Heart left ventricle (tissue), 16 donors: ENCODE measurements around the gene HTR4. TPM values are rescaled to one million over a fixed set of nuclear protein-coding genes. Genes with fewer than 3 reads are reported as not detected.

Experiments
- ATAC-seq, 4 donors: fragments of 200-7000 bp; cut with Tn5 transposase; one replicate each; pipeline ENCODE4 v1.9.1; 2020 to 2022; ENCODE audit warnings: moderate library complexity in 4 of 4, mild to moderate bottlenecking in 3 of 4, moderate number of reproducible peaks in 1 of 4
- DNase-seq, 5 donors: peaks; one replicate each; pipeline ENCODE4 v3.0.0-alpha.2; 2020
- H3K27ac ChIP-seq, 12 donors: fragments of 200-600 bp; sonication (generic) in 4 of 12; one replicate each; pipeline versions ENCODE4 v1.5.0 to v1.8.0; 2016 to 2022; ENCODE audit warnings: mild to moderate bottlenecking in 2 of 12
- H3K27me3 ChIP-seq, 9 donors: fragments of 200-600 bp; sonication (generic) in 2 of 9; one replicate each; pipeline versions ENCODE4 v1.5.1 to v1.8.0; 2016 to 2022; ENCODE audit warnings: mild to moderate bottlenecking in 3 of 9
- H3K36me3 ChIP-seq, 9 donors: fragments of 200-600 bp; sonication (generic) in 2 of 9; one replicate each; pipeline versions ENCODE4 v1.5.0 to v1.8.0; 2018 to 2022; ENCODE audit warnings: mild to moderate bottlenecking in 2 of 9
- H3K4me1 ChIP-seq, 12 donors: fragments of 200-600 bp; sonication (generic) in 4 of 12; one replicate each; pipeline versions ENCODE4 v1.5.0 to v1.8.0; 2016 to 2022; ENCODE audit warnings: mild to moderate bottlenecking in 3 of 12
- H3K4me3 ChIP-seq, 12 donors: fragments of 200-600 bp; sonication (generic) in 4 of 12; one replicate each; pipeline versions ENCODE4 v1.5.0 to v1.8.0; 2017 to 2022; ENCODE audit warnings: mild to moderate bottlenecking in 9 of 12, moderate library complexity in 4 of 12
- H3K9me3 ChIP-seq, 12 donors: fragments of 200-600 bp; sonication (generic) in 4 of 12; one replicate each; pipeline versions ENCODE4 v1.5.0 to v1.8.0; 2016 to 2022; ENCODE audit warnings: mild to moderate bottlenecking in 1 of 12
- POLR2A ChIP-seq, 2 donors: fragments of 450-650 bp; IDR thresholded peaks; one replicate each; pipeline ENCODE4 v1.6.1; 2017; ENCODE audit warnings: antibody characterized with exemption in 2 of 2, mild to moderate bottlenecking in 2 of 2, moderate library complexity in 2 of 2
- WGBS, 4 donors: extraction: QIAGEN DNeasy Blood & Tissue Kit in 2 of 4; methylation state at CpG; one replicate each; pipeline versions ENCODE4 v1.1.5 to v1.1.7; 2013 to 2018; 5-methylcytosine and 5-hydroxymethylcytosine counted together
- intact Hi-C, 10 donors: fragments of 100-400 bp; cut with DNase I; formaldehyde crosslinking; loops; one replicate each; pipeline versions ENCODE4 v1.11.1 to v1.14.2; 2022
- polyA plus RNA-seq, 2 donors: library from polyadenylated mRNA; stranded (reverse); fragments of 200-250 nt; gene quantifications; one replicate each; pipeline ENCODE4 v1.2.3, GENCODE V29; 2013
- total RNA-seq, 9 donors: library from RNA; depleted of rRNA in 2 of 9; stranded (reverse); fragments of >200 nt in 2 of 9; fragmentation: NEBNext Ultra II Directional in 3 of 9; extraction: Animal tissue kit (Norgen Biotek cat#: 25700) in 3 of 9; gene quantifications; one replicate each; pipeline versions ENCODE4 v1.1.0 to v1.2.4, GENCODE V29; 2016 to 2023
- TF ChIP-seq, protein P1 (sequence below), 12 donors: fragments of 200-600 bp; sonication (generic) in 4 of 12; IDR thresholded peaks; one replicate each; pipeline versions ENCODE4 v1.5.0 to v1.8.0; 2018 to 2022; ENCODE audit warnings: antibody characterized with exemption in 12 of 12, mild to moderate bottlenecking in 5 of 12
- donor health status: ischemic (EF 13 %, LVEDD 7.1; RV severe dilation, severe dysfunction).
- donor health status: healthy with polysubstance abuse.
- donor health status: DM: no; HTN: yes; CAD: no.
- donor health status: DM: no; HTN: no; CAD: no.
- donor health status: ischemic (EF 25% LVEDD 6.9; RV normal size, moderate dysfunction).
- donor health status: ischemic (EF 25% LVEDD 5.7; RV mildly dilated, moderate dysfunction).
- donor health status: healthy.
- donor health status: DM: yes; HTN: yes; CAD: no.
- donor health status: ischemic (EF 35%, LVEDD 5.7; RV mildly dilated, moderate dysfunction).
- donor health status: nonischemic (EF 11% LVEDD 7.7; RV severe dilation, severe dysfunction).
- donor health status: DM: yes; HTN: yes; CAD: no.
- donor health status: PGD.
- donor health status: ischemic (EF 29% LVEDD 5.4; RV normal size, mild dysfunction).
- donor health status: nonischemic (EF 23%, LVEDD 6.1; RV moderate dilation, normal function).

Gene HTR4
- total and polyA plus RNA-seq, 11 donors = 0.11 to 1.6 (median 0.27) TPM; not detected in 4

DNA sequence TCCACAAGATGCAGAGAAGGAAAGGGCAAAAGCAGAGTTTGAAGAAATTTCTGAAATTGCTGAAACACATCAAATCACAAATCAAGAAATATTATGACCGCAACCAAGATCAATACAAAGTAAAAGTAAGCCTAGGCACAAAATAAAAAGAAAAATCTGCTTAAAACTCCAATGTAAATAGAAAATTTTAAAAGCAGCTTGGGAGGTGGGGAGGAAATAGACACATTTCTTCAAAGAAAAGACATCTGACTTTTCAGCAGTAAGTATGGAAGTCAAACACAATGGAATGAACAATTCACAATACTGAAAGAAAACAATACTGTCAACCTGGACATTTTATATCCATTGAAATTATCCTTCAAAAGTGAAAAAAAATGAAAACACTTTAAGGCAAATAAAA lies 55.1 kb downstream of the HTR4 start:
- 94 to 99% (median 95%) methylated on average over 1 of the region's 1 CpG for WGBS, 4 donors
- Histone ChIP-seq H3K4me1 (no peaks in the 10 kb centered on the region), H3K27me3 (no peaks in the 10 kb centered on the region), H3K36me3 (no peaks in the 10 kb centered on the region), H3K9me3 (peaks cover 0 to 14% (median 6%) of the 10 kb centered on the region in 12 donors), H3K4me3 (no peak overlapping the region), H3K27ac (no peak overlapping the region)
- intact Hi-C loops = no loop called here
- TF ChIP-seq POLR2A (IDR thresholded peaks at IDR 0.05) = no peak
- TF ChIP-seq, protein P1, sequence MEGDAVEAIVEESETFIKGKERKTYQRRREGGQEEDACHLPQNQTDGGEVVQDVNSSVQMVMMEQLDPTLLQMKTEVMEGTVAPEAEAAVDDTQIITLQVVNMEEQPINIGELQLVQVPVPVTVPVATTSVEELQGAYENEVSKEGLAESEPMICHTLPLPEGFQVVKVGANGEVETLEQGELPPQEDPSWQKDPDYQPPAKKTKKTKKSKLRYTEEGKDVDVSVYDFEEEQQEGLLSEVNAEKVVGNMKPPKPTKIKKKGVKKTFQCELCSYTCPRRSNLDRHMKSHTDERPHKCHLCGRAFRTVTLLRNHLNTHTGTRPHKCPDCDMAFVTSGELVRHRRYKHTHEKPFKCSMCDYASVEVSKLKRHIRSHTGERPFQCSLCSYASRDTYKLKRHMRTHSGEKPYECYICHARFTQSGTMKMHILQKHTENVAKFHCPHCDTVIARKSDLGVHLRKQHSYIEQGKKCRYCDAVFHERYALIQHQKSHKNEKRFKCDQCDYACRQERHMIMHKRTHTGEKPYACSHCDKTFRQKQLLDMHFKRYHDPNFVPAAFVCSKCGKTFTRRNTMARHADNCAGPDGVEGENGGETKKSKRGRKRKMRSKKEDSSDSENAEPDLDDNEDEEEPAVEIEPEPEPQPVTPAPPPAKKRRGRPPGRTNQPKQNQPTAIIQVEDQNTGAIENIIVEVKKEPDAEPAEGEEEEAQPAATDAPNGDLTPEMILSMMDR (IDR thresholded peaks at IDR 0.05) = no peak
- ATAC-seq (no peak), DNase-seq (no peak)

DNA sequence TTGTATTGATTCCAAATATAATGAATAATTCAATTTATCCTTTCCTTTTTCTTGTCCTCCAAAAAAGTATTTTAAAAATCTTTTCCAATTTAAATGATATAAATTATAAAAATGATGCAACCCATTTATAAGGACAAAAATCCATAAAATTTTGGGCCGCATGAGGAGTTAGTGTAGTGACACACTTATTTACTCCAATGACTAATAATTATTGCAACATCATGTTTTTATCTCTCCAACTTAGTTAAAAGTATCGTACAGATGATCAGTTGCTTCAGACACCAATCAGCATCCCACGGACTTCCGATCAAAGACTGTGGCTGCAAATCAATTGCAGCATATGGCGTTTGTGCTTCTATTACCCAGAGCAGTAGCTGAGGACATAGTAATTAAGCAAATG lies 58.6 kb downstream of the HTR4 start:
- no peak overlapping the region for H3K27ac ChIP-seq
- DNase-seq (no peak), ATAC-seq (no peak)
- 89 to 95% (median 92%) methylated on average over 5 of the region's 5 CpGs for WGBS, 4 donors
- peaks cover 0 to 14% (median 6%) of the 10 kb centered on the region in 12 donors for H3K9me3 ChIP-seq
- H3K4me1 ChIP-seq = no peaks in the 10 kb centered on the region
- no peaks in the 10 kb centered on the region for H3K36me3 ChIP-seq
- intact Hi-C loops = no loop called here
- no peak overlapping the region for H3K4me3 ChIP-seq
- TF ChIP-seq, protein P1 (IDR thresholded peaks at IDR 0.05) = no peak
- TF ChIP-seq POLR2A (IDR thresholded peaks at IDR 0.05) = no peak
- H3K27me3 ChIP-seq = no peaks in the 10 kb centered on the region

DNA sequence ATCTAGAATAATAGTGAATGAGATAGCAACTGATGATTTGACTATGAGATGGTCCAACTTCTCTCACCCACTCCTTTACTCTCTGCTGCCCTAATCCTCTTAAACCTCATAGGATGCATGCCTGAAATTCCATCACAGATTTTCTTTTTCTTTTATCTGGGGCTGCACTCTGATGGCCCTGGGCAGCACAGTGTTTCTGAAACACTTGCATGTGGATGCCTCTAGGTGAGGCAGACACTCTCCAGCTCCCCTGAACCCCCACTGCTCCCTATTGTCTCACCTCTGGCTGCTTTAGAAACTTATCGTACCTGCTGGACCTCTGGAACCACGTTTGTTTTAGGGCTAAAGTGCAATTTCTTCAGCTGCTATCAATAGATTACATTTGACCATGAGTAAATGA lies 67.5 kb downstream of the HTR4 start:
- 13 to 35% (median 17%) methylated on average over 2 of the region's 2 CpGs for WGBS, 4 donors
- H3K4me3 ChIP-seq = no peak overlapping the region
- ATAC-seq (no peak), DNase-seq (no peak)
- H3K27ac ChIP-seq = no peak overlapping the region
- H3K36me3 ChIP-seq = no peaks in the 10 kb centered on the region
- no peaks in the 10 kb centered on the region for H3K9me3 ChIP-seq
- H3K27me3 ChIP-seq = no peaks in the 10 kb centered on the region
- TF ChIP-seq, protein P1 (IDR thresholded peaks at IDR 0.05) = no peak
- TF ChIP-seq POLR2A (IDR thresholded peaks at IDR 0.05) = no peak
- no peaks in the 10 kb centered on the region for H3K4me1 ChIP-seq
- intact Hi-C loops = no loop called here

- no peak overlapping the region for H3K4me3 ChIP-seq
- H3K36me3 ChIP-seq = no peaks in the 10 kb centered on the region
- DNase-seq (no peak), ATAC-seq (no peak)
- H3K9me3 ChIP-seq = peaks cover 0 to 4% (median 0%) of the 10 kb centered on the region in 12 donors
- no peak overlapping the region for H3K27ac ChIP-seq
- H3K27me3 ChIP-seq = no peaks in the 10 kb centered on the region
- no peaks in the 10 kb centered on the region for H3K4me1 ChIP-seq
- TF ChIP-seq, protein P1 (IDR thresholded peaks at IDR 0.05) = peak in 4 of 12 donors; percentile 8 to 19 (median 10)
- TF ChIP-seq POLR2A (IDR thresholded peaks at IDR 0.05) = no peak
- intact Hi-C loops = no loop called here
Observed at GRCh38 chr5:148585988-148586387, 68.3 kb downstream of the HTR4 start.
